ENCODE data around the gene CAMTA1.

Gene CAMTA1

GRCh38 chr1:7481194-7481593 is 695.9 kb downstream of the CAMTA1 start:
- Mint-ChIP-seq H3K9me3 (no peaks in the 10 kb centered on the region), H3K36me3 (ENCODE audit: low read depth) (no peaks in the 10 kb centered on the region), H3K4me1 (ENCODE audit: low read depth) (no peaks in the 10 kb centered on the region), H3K4me3 (no peak overlapping the region), H3K27me3 (peaks cover 4% of the 10 kb centered on the region), H3K27ac (no peak overlapping the region)
- no peak for DNase-seq

DNA sequence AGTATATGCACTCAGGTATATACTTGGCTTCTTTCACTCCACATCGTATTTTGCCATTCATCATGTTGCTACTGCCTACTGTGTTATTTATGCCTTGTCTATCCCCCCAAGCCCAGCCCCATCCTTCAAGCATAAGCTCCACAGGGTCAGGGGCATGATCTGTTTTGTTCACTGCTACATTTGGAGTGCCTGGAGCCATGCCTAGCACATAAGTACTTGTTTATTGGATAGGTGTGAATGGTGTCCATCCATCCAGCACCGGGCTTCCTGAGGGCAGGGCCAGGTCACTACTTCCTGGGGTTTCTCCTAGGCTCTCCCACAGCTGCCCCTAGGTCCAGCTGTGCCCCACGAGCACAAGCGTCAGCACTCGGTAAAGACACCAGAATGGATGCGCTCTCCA is 696.8 kb downstream of the CAMTA1 start:
- no peaks in the 10 kb centered on the region for H3K36me3 Mint-ChIP-seq (ENCODE audit: low read depth)
- no peaks in the 10 kb centered on the region for H3K4me1 Mint-ChIP-seq (ENCODE audit: low read depth)
- no peak overlapping the region for H3K27ac Mint-ChIP-seq
- peaks cover 4% of the 10 kb centered on the region for H3K27me3 Mint-ChIP-seq
- H3K4me3 Mint-ChIP-seq = no peak overlapping the region
- no peaks in the 10 kb centered on the region for H3K9me3 Mint-ChIP-seq
- no peak for DNase-seq

GRCh38 chr1:7482772-7483495 is 697.7 kb downstream of the CAMTA1 start:
- DNase-seq = no peak
- peaks cover 4% of the 10 kb centered on the region for H3K27me3 Mint-ChIP-seq

GRCh38 chr1:7483634-7484383 is 698.6 kb downstream of the CAMTA1 start:
- Mint-ChIP-seq H3K4me3 (no peak overlapping the region), H3K4me1 (ENCODE audit: low read depth) (no peaks in the 10 kb centered on the region), H3K27ac (no peak overlapping the region), H3K9me3 (no peaks in the 10 kb centered on the region), H3K27me3 (peaks cover 4% of the 10 kb centered on the region), H3K36me3 (ENCODE audit: low read depth) (no peaks in the 10 kb centered on the region)
- DNase-seq = no peak

More at GRCh38 chr1:7482772-7483495, 697.7 kb downstream of the CAMTA1 start:
- H3K4me3 Mint-ChIP-seq = no peak overlapping the region
- H3K36me3 Mint-ChIP-seq (ENCODE audit: low read depth) = no peaks in the 10 kb centered on the region
- no peaks in the 10 kb centered on the region for H3K9me3 Mint-ChIP-seq
- H3K27ac Mint-ChIP-seq = no peak overlapping the region
- H3K4me1 Mint-ChIP-seq (ENCODE audit: low read depth) = no peaks in the 10 kb centered on the region

GRCh38 chr1:7485086-7485780 is 700.0 kb downstream of the CAMTA1 start:
- Mint-ChIP-seq H3K27me3 (peaks cover 7% of the 10 kb centered on the region), H3K36me3 (ENCODE audit: low read depth) (no peaks in the 10 kb centered on the region), H3K9me3 (no peaks in the 10 kb centered on the region), H3K27ac (no peak overlapping the region), H3K4me1 (ENCODE audit: low read depth) (no peaks in the 10 kb centered on the region), H3K4me3 (no peak overlapping the region)
- no peak for DNase-seq

- Mint-ChIP-seq H3K4me3 (no peak overlapping the region), H3K9me3 (no peaks in the 10 kb centered on the region)
Observed at GRCh38 chr1:7485826-7486225, 700.6 kb downstream of the CAMTA1 start.

GRCh38 chr1:7487766-7488474 is 702.7 kb downstream of the CAMTA1 start:
- no peaks in the 10 kb centered on the region for H3K4me1 Mint-ChIP-seq (ENCODE audit: low read depth)
- no peak overlapping the region for H3K27ac Mint-ChIP-seq
- no peaks in the 10 kb centered on the region for H3K9me3 Mint-ChIP-seq
- DNase-seq = no peak
- no peak overlapping the region for H3K4me3 Mint-ChIP-seq
- H3K27me3 Mint-ChIP-seq = peaks cover 6% of the 10 kb centered on the region
- H3K36me3 Mint-ChIP-seq (ENCODE audit: low read depth) = no peaks in the 10 kb centered on the region

More at GRCh38 chr1:7485826-7486225, 700.6 kb downstream of the CAMTA1 start:
- H3K36me3 Mint-ChIP-seq (ENCODE audit: low read depth) = no peaks in the 10 kb centered on the region
- no peaks in the 10 kb centered on the region for H3K4me1 Mint-ChIP-seq (ENCODE audit: low read depth)
- no peak overlapping the region for H3K27ac Mint-ChIP-seq
- DNase-seq = no peak
- peaks cover 7% of the 10 kb centered on the region for H3K27me3 Mint-ChIP-seq

- H3K36me3 Mint-ChIP-seq (ENCODE audit: low read depth) = no peaks in the 10 kb centered on the region
- H3K4me1 Mint-ChIP-seq (ENCODE audit: low read depth) = no peaks in the 10 kb centered on the region
- no peak for DNase-seq
- H3K9me3 Mint-ChIP-seq = no peaks in the 10 kb centered on the region
- no peak overlapping the region for H3K27ac Mint-ChIP-seq
- peaks cover 3% of the 10 kb centered on the region for H3K27me3 Mint-ChIP-seq
- H3K4me3 Mint-ChIP-seq = no peak overlapping the region
Observed at GRCh38 chr1:7488475-7488842, 703.2 kb downstream of the CAMTA1 start.

GRCh38 chr1:7489586-7489985 is 704.3 kb downstream of the CAMTA1 start:
- Mint-ChIP-seq H3K9me3 (no peaks in the 10 kb centered on the region), H3K4me1 (ENCODE audit: low read depth) (no peaks in the 10 kb centered on the region), H3K36me3 (ENCODE audit: low read depth) (no peaks in the 10 kb centered on the region), H3K4me3 (no peak overlapping the region), H3K27me3 (peaks cover 6% of the 10 kb centered on the region), H3K27ac (no peak overlapping the region)
- no peak for DNase-seq

DNA sequence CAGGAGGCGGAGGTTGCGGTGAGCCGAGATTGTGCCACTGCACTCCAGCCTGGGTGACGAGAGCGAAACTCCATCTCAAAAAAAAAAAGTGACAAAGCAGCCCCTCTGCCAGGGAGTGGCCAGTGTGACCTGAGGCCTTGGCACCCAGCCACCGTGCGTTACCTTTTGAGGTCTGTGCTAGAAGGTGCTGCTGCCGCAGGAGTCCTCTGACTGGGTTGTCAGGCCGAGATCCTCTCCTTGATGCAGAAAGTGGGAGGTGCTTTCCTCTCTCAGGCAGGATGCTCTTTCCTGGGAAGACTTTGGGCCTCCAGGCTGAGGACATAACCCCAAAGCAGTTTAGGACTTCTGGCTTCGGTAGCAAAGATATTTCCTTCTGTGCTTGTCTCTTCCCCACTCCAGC is 705.3 kb downstream of the CAMTA1 start:
- no peaks in the 10 kb centered on the region for H3K9me3 Mint-ChIP-seq
- H3K4me3 Mint-ChIP-seq = no peak overlapping the region

DNA sequence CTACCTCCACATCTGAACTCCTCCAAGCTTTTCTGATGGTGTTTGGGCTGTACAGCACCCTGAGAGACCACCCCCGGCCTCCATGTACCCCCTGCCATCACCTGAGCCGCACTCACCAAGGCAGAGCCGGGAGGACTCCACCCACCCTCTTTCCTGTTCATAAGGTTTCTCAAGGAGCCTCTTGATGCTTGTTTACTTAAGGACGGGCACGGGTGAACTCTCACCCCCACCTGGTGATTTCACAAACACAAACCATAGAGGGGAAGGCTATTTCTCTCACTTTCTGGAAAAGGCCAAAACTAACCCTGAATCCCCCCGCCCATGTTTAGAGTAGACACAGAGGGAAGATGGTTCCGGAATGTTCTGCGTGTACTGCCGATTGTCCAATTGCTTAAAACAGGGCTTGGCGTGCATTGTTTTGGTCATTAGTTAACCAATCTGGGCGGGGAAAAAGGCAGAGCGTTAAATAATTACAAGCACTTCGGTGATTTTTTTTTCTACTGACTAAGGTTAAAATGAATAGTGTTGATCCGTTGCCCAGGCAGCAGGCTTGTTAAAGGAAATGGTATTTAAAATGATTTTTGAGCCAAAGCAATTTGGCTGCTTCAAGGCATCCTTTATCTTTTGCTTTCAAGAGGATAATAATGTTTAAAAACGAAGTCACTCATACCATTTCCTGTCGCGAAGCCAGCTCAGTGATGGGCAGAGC is 706.0 kb downstream of the CAMTA1 start:
- no peaks in the 10 kb centered on the region for H3K4me1 Mint-ChIP-seq (ENCODE audit: low read depth)
- no peak overlapping the region for H3K4me3 Mint-ChIP-seq
- no peaks in the 10 kb centered on the region for H3K9me3 Mint-ChIP-seq
- H3K27me3 Mint-ChIP-seq = peaks cover 6% of the 10 kb centered on the region
- no peak overlapping the region for H3K27ac Mint-ChIP-seq
- DNase-seq = no peak
- no peaks in the 10 kb centered on the region for H3K36me3 Mint-ChIP-seq (ENCODE audit: low read depth)

More for the DNA sequence above, 705.3 kb downstream of the CAMTA1 start:
- DNase-seq = no peak
- Mint-ChIP-seq H3K27ac (no peak overlapping the region), H3K27me3 (peaks cover 6% of the 10 kb centered on the region), H3K4me1 (ENCODE audit: low read depth) (no peaks in the 10 kb centered on the region), H3K36me3 (ENCODE audit: low read depth) (no peaks in the 10 kb centered on the region)

DNA sequence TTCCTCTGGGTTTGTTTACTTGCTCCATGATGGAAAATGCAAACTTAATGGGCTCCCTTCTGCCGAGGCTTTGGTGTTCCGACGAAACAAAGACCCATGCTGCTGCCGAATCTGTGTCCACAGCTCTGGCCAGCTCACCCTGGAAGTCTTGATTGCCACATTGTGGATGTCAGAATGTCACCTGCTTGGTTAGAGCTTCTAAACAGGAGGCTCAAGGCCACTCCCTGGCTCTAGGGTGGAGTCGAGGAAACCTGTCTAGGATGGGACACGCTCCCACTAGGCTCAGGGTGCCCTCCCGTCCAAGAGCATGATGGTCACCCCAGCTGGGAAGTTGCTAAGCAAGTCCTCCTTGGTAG is 706.5 kb downstream of the CAMTA1 start:
- no peak for DNase-seq
- Mint-ChIP-seq H3K4me3 (no peak overlapping the region), H3K27me3 (peaks cover 6% of the 10 kb centered on the region), H3K27ac (no peak overlapping the region), H3K36me3 (ENCODE audit: low read depth) (no peaks in the 10 kb centered on the region), H3K9me3 (no peaks in the 10 kb centered on the region), H3K4me1 (ENCODE audit: low read depth) (no peaks in the 10 kb centered on the region)

DNA sequence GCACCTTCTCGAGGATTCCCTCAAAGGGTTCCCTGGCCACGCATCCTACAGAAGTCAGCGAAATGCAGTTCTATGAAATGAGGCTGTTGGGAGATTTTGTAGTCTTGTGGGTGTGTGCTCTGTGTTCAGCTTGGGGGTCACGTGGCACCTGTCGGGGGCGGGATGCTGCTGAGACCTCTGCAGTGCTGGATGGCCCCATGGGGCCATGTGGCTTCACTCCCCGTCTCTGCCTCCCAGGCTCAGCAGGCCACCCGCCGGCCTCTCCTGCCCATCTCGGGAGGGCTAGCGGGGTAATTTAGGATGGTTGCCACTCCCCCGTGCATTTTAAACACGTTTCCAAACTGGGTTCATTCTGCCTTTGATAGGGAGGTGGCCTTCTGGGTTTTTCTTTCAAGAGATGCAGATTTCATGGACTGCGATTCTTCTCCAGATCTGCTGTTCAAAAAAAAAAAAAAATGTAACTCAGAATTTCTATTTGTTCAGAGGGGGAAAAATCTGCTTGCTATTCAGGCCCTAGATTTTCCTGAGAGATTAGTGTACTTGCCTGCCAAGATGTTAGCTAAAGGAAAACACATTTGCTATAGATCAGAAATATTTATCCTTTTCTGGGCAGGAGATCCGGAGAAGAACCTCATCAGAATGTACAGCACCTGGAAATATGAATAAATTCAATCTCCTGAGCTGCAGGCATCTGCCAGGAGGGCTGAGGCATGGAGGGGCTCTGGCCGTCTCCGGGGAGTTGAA is 708.6 kb downstream of the CAMTA1 start:
- Mint-ChIP-seq H3K36me3 (ENCODE audit: low read depth) (no peaks in the 10 kb centered on the region), H3K9me3 (no peaks in the 10 kb centered on the region), H3K4me3 (no peak overlapping the region), H3K4me1 (ENCODE audit: low read depth) (no peaks in the 10 kb centered on the region), H3K27ac (no peak overlapping the region), H3K27me3 (peaks cover 6% of the 10 kb centered on the region)
- DNase-seq = no peak
